Lower lobe of right lung (tissue), 2 donors: ENCODE results near the gene NEUROD4. TPM values are rescaled to one million over a fixed set of nuclear protein-coding genes. Genes with fewer than 3 reads are reported as not detected.

ENCODE experiments used
- ATAC-seq, 2 donors: fragments of 200-7000 bp; cut with Tn5 transposase; one replicate each; pipeline ENCODE4 v1.9.1; 2020 to 2022; ENCODE audit warnings: mild to moderate bottlenecking in 2 of 2, moderate library complexity in 2 of 2
- DNase-seq: peaks from one replicate; pipeline ENCODE4 v3.0.0-alpha.2; 2020
- H3K27ac ChIP-seq: fragments of 200-600 bp; one replicate; pipeline ENCODE4 v1.8.0; 2022
- H3K27me3 ChIP-seq: fragments of 200-600 bp; one replicate; pipeline ENCODE4 v1.8.0; 2022; ENCODE audit warnings: low read depth
- H3K36me3 ChIP-seq: fragments of 200-600 bp; one replicate; pipeline ENCODE4 v1.8.0; 2022; ENCODE audit warnings: mild to moderate bottlenecking
- H3K4me1 ChIP-seq: fragments of 200-600 bp; one replicate; pipeline ENCODE4 v1.8.0; 2022
- H3K4me3 ChIP-seq: fragments of 200-600 bp; one replicate; pipeline ENCODE4 v1.8.0; 2022; ENCODE audit warnings: mild to moderate bottlenecking
- H3K9me3 ChIP-seq: fragments of 200-600 bp; one replicate; pipeline ENCODE4 v1.8.0; 2022
- intact Hi-C: fragments of 100-400 bp; cut with DNase I; formaldehyde crosslinking; loops from one replicate; pipeline ENCODE4 v1.11.0; 2022
- total RNA-seq: library from RNA; stranded (reverse); fragmentation: NEBNext Ultra II Directional; extraction: Animal tissue kit (Norgen Biotek cat#: 25700); gene quantifications from one replicate; pipeline ENCODE4 v1.2.1, GENCODE V29; 2021
- TF ChIP-seq, protein P1 (sequence below): fragments of 200-600 bp; IDR thresholded peaks from one replicate; pipeline ENCODE4 v1.8.0; 2022; ENCODE audit warnings: antibody characterized with exemption, mild to moderate bottlenecking
- donor health status: DM: no; HTN: yes; CAD: no; lungs with severe emphysema.

NEUROD4 gene
- total RNA-seq, 1 donor from 2014 or later = not detected

- Histone ChIP-seq H3K27ac (no peak overlapping the region), H3K36me3 (no peaks in the 10 kb centered on the region), H3K9me3 (no peaks in the 10 kb centered on the region), H3K27me3 (peaks cover 15% of the 10 kb centered on the region), H3K4me1 (no peaks in the 10 kb centered on the region), H3K4me3 (no peak overlapping the region)
- intact Hi-C loops = no loop called here
- TF ChIP-seq, protein P1, sequence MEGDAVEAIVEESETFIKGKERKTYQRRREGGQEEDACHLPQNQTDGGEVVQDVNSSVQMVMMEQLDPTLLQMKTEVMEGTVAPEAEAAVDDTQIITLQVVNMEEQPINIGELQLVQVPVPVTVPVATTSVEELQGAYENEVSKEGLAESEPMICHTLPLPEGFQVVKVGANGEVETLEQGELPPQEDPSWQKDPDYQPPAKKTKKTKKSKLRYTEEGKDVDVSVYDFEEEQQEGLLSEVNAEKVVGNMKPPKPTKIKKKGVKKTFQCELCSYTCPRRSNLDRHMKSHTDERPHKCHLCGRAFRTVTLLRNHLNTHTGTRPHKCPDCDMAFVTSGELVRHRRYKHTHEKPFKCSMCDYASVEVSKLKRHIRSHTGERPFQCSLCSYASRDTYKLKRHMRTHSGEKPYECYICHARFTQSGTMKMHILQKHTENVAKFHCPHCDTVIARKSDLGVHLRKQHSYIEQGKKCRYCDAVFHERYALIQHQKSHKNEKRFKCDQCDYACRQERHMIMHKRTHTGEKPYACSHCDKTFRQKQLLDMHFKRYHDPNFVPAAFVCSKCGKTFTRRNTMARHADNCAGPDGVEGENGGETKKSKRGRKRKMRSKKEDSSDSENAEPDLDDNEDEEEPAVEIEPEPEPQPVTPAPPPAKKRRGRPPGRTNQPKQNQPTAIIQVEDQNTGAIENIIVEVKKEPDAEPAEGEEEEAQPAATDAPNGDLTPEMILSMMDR = no peak
- ATAC-seq (no peak), DNase-seq (no peak)
These were observed 4.8 kb downstream of the NEUROD4 start for GRCh38 chr12:55024575-55024974.

DNA sequence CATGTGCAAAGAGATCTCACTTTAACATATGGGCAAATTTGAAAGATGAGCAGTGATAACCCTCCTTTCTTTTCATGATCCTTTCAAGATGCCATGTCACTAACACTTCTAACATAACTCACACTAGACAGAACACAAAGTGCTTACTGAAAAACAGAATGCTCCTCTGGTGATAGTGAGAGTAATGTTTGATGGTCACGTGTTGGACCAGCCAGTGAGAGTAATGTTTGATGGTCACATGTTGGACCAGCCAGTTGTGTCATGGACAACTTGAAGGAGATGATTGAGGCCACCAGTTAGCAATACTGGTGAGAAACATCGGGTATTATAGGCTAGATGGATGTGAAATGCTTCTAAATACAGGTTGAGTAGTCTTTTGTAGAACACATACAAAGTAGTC lies 5.7 kb downstream of the NEUROD4 start:
- H3K27ac ChIP-seq = no peak overlapping the region
- H3K4me1 ChIP-seq = no peaks in the 10 kb centered on the region
- intact Hi-C loops = no loop called here
- TF ChIP-seq, protein P1 = no peak
- H3K9me3 ChIP-seq = no peaks in the 10 kb centered on the region
- no peaks in the 10 kb centered on the region for H3K36me3 ChIP-seq
- DNase-seq (no peak), ATAC-seq (no peak)
- H3K27me3 ChIP-seq = peaks cover 6% of the 10 kb centered on the region
- H3K4me3 ChIP-seq = no peak overlapping the region

- DNase-seq (no peak), ATAC-seq (no peak)
- Histone ChIP-seq H3K36me3 (no peaks in the 10 kb centered on the region), H3K9me3 (no peaks in the 10 kb centered on the region), H3K4me1 (no peaks in the 10 kb centered on the region), H3K27ac (no peak overlapping the region), H3K4me3 (no peak overlapping the region), H3K27me3 (no peaks in the 10 kb centered on the region)
- intact Hi-C loops = no loop called here
- TF ChIP-seq, protein P1 = no peak
These were observed 14.4 kb downstream of the NEUROD4 start for GRCh38 chr12:55034218-55034617.

- DNase-seq (no peak), ATAC-seq (no peak)
- Histone ChIP-seq H3K36me3 (no peaks in the 10 kb centered on the region), H3K9me3 (no peaks in the 10 kb centered on the region), H3K27me3 (no peaks in the 10 kb centered on the region), H3K4me3 (no peak overlapping the region), H3K27ac (no peak overlapping the region), H3K4me1 (no peaks in the 10 kb centered on the region)
- intact Hi-C loops = no loop called here
- TF ChIP-seq, protein P1 = no peak
These were observed 16.7 kb downstream of the NEUROD4 start for GRCh38 chr12:55036326-55037115.

DNA sequence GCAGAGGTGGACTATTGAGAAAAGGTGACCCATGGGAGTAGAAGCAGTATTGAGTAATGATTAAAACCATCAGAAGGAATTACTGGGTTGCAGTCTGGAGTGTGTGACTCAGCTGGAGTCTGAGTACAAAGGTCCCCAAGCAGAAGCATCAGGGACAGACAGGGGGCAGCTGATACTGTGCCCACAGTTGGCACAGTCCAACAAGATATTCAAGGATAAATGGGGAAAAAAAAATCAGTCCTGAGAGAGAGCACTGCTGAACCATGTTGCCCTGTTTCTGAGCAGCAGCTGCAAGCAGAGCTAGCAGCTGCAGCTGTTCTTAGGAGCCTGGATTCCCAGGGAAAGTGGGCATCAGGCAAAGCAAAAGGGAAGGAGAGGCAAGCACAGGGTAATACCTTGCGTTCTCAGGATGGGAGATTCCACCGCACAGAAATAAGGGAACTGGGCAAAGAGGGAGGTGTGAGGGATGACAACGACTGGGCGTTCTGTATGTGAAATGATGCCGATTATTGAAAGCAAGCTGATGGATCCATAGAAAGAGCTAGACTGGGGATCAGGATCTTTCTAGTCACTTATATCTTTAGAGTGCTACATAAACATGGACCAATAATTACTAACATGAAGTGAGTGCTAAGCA lies 17.7 kb downstream of the NEUROD4 start:
- H3K9me3 ChIP-seq = no peaks in the 10 kb centered on the region
- ATAC-seq (peak; percentile 23 to 57), DNase-seq (no peak)
- H3K36me3 ChIP-seq = no peaks in the 10 kb centered on the region
- H3K27me3 ChIP-seq = no peaks in the 10 kb centered on the region
- intact Hi-C loops = no loop called here
- TF ChIP-seq, protein P1 = no peak
- no peak overlapping the region for H3K4me3 ChIP-seq
- H3K4me1 ChIP-seq = no peaks in the 10 kb centered on the region
- no peak overlapping the region for H3K27ac ChIP-seq
